ENCODE results near the gene OR11A1. TPM values are rescaled to one million over a fixed set of nuclear protein-coding genes. Genes with fewer than 3 reads are reported as not detected.
"Not testable (repeated sequence)": the region's sequence is repeated elsewhere in the genome, so short reads cannot be mapped to it uniquely, and the experiment has no call there.

The OR11A1 gene
- total RNA-seq, 1 donor from 2014 or later = not detected

- no peak for DNase-seq (ENCODE audit: low read depth in 2 of 2)
Observed at GRCh38 chr6:29479560-29479959, 22.7 kb upstream of the OR11A1 start.

GRCh38 chr6:29478740-29479139, 21.9 kb upstream of the OR11A1 start:
- no peak for DNase-seq (ENCODE audit: low read depth in 2 of 2)

GRCh38 chr6:29477923-29478450, 21.1 kb upstream of the OR11A1 start:
- DNase-seq (ENCODE audit: low read depth in 2 of 2) = no peak

GRCh38 chr6:29474996-29475395, 18.1 kb upstream of the OR11A1 start:
- DNase-seq (ENCODE audit: low read depth in 2 of 2) = peak; percentile 5 to 52

- peak; percentile 82 to 91 for DNase-seq (ENCODE audit: low read depth in 2 of 2)
Observed at GRCh38 chr6:29466241-29466640, 9.4 kb upstream of the OR11A1 start.

- DNase-seq (ENCODE audit: low read depth in 2 of 2) = no peak
Observed at GRCh38 chr6:29465801-29466200, 8.9 kb upstream of the OR11A1 start.

- no peak for DNase-seq (ENCODE audit: low read depth in 2 of 2)
Observed at GRCh38 chr6:29465279-29465678, 8.4 kb upstream of the OR11A1 start.

GRCh38 chr6:29462022-29462421, 5.2 kb upstream of the OR11A1 start:
- no peak for DNase-seq (ENCODE audit: low read depth in 2 of 2)

- DNase-seq (ENCODE audit: low read depth in 2 of 2) = no peak
Observed at GRCh38 chr6:29461021-29461814, 4.3 kb upstream of the OR11A1 start.

- DNase-seq (ENCODE audit: low read depth in 2 of 2) = peak in 1 of 2 donors; percentile 62
Observed at GRCh38 chr6:29451471-29452193, 5.2 kb downstream of the OR11A1 start.

GRCh38 chr6:29447670-29448069, 9.2 kb downstream of the OR11A1 start:
- DNase-seq (ENCODE audit: low read depth in 2 of 2) = peak in 1 of 2 donors; percentile 63

GRCh38 chr6:29444031-29444430, 12.8 kb downstream of the OR11A1 start:
- DNase-seq (ENCODE audit: low read depth in 2 of 2) = not testable (repeated sequence)

- DNase-seq (ENCODE audit: low read depth in 2 of 2) = no peak
Observed at GRCh38 chr6:29442719-29443118, 14.2 kb downstream of the OR11A1 start.

- DNase-seq (ENCODE audit: low read depth in 2 of 2) = no peak
Observed at GRCh38 chr6:29439006-29439405, 17.9 kb downstream of the OR11A1 start, which contains the start of gene OR10C1. Gene OR10C1 (plus strand): TSS chr6:29439306. CDS start chr6:29440016, 710 bp downstream.

GRCh38 chr6:29436730-29437129, 20.1 kb downstream of the OR11A1 start:
- peak in 1 of 2 donors; percentile 80 for DNase-seq (ENCODE audit: low read depth in 2 of 2)

- peak; percentile 12 to 28 for DNase-seq (ENCODE audit: low read depth in 2 of 2)
Observed at GRCh38 chr6:29426654-29427053, 30.2 kb downstream of the OR11A1 start.

- no peak for DNase-seq (ENCODE audit: low read depth in 2 of 2)
Observed at GRCh38 chr6:29425075-29425474, 31.8 kb downstream of the OR11A1 start.

GRCh38 chr6:29424575-29424974, 32.3 kb downstream of the OR11A1 start:
- peak in 1 of 2 donors; percentile 35 for DNase-seq (ENCODE audit: low read depth in 2 of 2)

- DNase-seq (ENCODE audit: low read depth in 2 of 2) = no peak
Observed at GRCh38 chr6:29424168-29424567, 32.7 kb downstream of the OR11A1 start.

GRCh38 chr6:29419516-29419915, 37.4 kb downstream of the OR11A1 start:
- DNase-seq (ENCODE audit: low read depth in 2 of 2) = peak in 1 of 2 donors; percentile 18

GRCh38 chr6:29414588-29414987, 42.3 kb downstream of the OR11A1 start, which contains the start of gene OR12D1:
Gene OR12D1 (plus strand): TSS chr6:29414928.
- DNase-seq (ENCODE audit: low read depth in 2 of 2) = peak; percentile 7 to 30

GRCh38 chr6:29403801-29404200, 53.1 kb downstream of the OR11A1 start:
- DNase-seq (ENCODE audit: low read depth in 2 of 2) = no peak

Data from lung microvascular endothelial cell (primary cell).